Tibial nerve (tissue), 4 donors: Measurements from ENCODE around the gene S100A5. TPM values are rescaled to one million over a fixed set of nuclear protein-coding genes. Genes with fewer than 3 reads are reported as not detected.

Experiments
- DNase-seq, 2 donors: peaks; one replicate each; pipeline ENCODE4 v3.0.0-alpha.2; 2019; ENCODE audit warnings: low spot score in 2 of 2
- H3K27ac ChIP-seq, 4 donors: fragments of 200-600 bp; sonication (generic) in 3 of 4; one replicate each; pipeline ENCODE4 v1.5.1; 2017 to 2019; ENCODE audit warnings: mild to moderate bottlenecking in 1 of 4
- H3K27me3 ChIP-seq, 2 donors: fragments of 200-600 bp; sonication (generic) in 1 of 2; one replicate each; pipeline versions ENCODE4 v1.5.1 to v1.6.0; 2017 to 2019
- H3K36me3 ChIP-seq, 3 donors: fragments of 200-600 bp; sonication (generic); one replicate each; pipeline ENCODE4 v1.5.1; 2018 to 2019
- H3K4me1 ChIP-seq, 4 donors: fragments of 200-600 bp; sonication (generic) in 3 of 4; one replicate each; pipeline ENCODE4 v1.5.1; 2017 to 2019
- H3K4me3 ChIP-seq, 4 donors: fragments of 200-600 bp; sonication (generic) in 3 of 4; one replicate each; pipeline ENCODE4 v1.5.1; 2017 to 2019; ENCODE audit warnings: mild to moderate bottlenecking in 1 of 4, moderate library complexity in 1 of 4
- H3K9me3 ChIP-seq, 4 donors: fragments of 200-600 bp; sonication (generic) in 3 of 4; one replicate each; pipeline ENCODE4 v1.5.1; 2017 to 2019
- CTCF ChIP-seq, 5 experiments: fragments of 200-600 bp in 3 of 5; fragments of 450-650 bp in 2 of 5; sonication (generic) in 3 of 5; IDR thresholded peaks; one replicate each; pipeline ENCODE4 v1.5.1; 2016 to 2019; ENCODE audit warnings: antibody characterized with exemption in 5 of 5, mild to moderate bottlenecking in 3 of 5, moderate library complexity in 2 of 5
- EP300 ChIP-seq, 2 donors: sonication (generic); formaldehyde crosslinking; IDR thresholded peaks; one replicate each; pipeline ENCODE4 v1.6.1; 2017; ENCODE audit warnings: antibody characterized with exemption in 2 of 2, mild to moderate bottlenecking in 1 of 2
- POLR2A ChIP-seq, 2 donors: fragments of 450-650 bp; IDR thresholded peaks; one replicate each; pipeline ENCODE4 v1.6.1; 2017; ENCODE audit warnings: antibody characterized with exemption in 2 of 2, mild to moderate bottlenecking in 2 of 2, moderate library complexity in 2 of 2
- WGBS, 2 donors: methylation state at CpG; one replicate each; pipeline ENCODE4 v1.1.5; 2018; 5-methylcytosine and 5-hydroxymethylcytosine counted together
- total RNA-seq, 4 donors: library from RNA; depleted of rRNA; stranded (reverse); fragments of >200 nt; gene quantifications; one replicate each; pipeline ENCODE4 v1.1.0, GENCODE V29; 2016

Gene S100A5
- total RNA-seq, 4 donors from 2014 or later: not detected

- no peak overlapping the region for H3K4me3 ChIP-seq
- H3K36me3 ChIP-seq: no peaks in the 10 kb centered on the region
- H3K4me1 ChIP-seq: peaks cover 0 to 24% (median 7%) of the 10 kb centered on the region in 4 donors
- no peak for TF ChIP-seq POLR2A (IDR thresholded peaks at IDR 0.05)
- no peak for TF ChIP-seq CTCF (IDR thresholded peaks at IDR 0.05)
- TF ChIP-seq EP300 (IDR thresholded peaks at IDR 0.05): no peak
- WGBS, 2 donors: 44 to 74% methylated on average over 2 of the region's 2 CpGs
- no peak for DNase-seq
- H3K27ac ChIP-seq: peak overlapping the region in 2 of 4 donors; percentile 2 to 52
- no peaks in the 10 kb centered on the region for H3K9me3 ChIP-seq
- no peaks in the 10 kb centered on the region for H3K27me3 ChIP-seq
Measured at GRCh38 chr1:153553830-153554541, 13.3 kb upstream of the S100A5 start.

- DNase-seq: no peak
- no peak overlapping the region for H3K4me3 ChIP-seq
- H3K9me3 ChIP-seq: no peaks in the 10 kb centered on the region
- no peaks in the 10 kb centered on the region for H3K27me3 ChIP-seq
- 81 to 87% methylated on average over 12 of the region's 12 CpGs for WGBS, 2 donors
- H3K36me3 ChIP-seq: no peaks in the 10 kb centered on the region
- H3K4me1 ChIP-seq: peaks cover 0 to 33% (median 14%) of the 10 kb centered on the region in 4 donors
- no peak overlapping the region for H3K27ac ChIP-seq
- no peak for TF ChIP-seq CTCF (IDR thresholded peaks at IDR 0.05)
- no peak for TF ChIP-seq POLR2A (IDR thresholded peaks at IDR 0.05)
- no peak for TF ChIP-seq EP300 (IDR thresholded peaks at IDR 0.05)
Measured at GRCh38 chr1:153553096-153553495, 12.4 kb upstream of the S100A5 start.

GRCh38 chr1:153552335-153552734, 11.6 kb upstream of the S100A5 start:
- H3K27me3 ChIP-seq: no peaks in the 10 kb centered on the region
- H3K36me3 ChIP-seq: no peaks in the 10 kb centered on the region
- peaks cover 0 to 40% (median 19%) of the 10 kb centered on the region in 4 donors for H3K4me1 ChIP-seq
- no peak for DNase-seq
- no peak overlapping the region for H3K27ac ChIP-seq
- H3K4me3 ChIP-seq: no peak overlapping the region
- no peak for TF ChIP-seq CTCF (IDR thresholded peaks at IDR 0.05)
- TF ChIP-seq POLR2A (IDR thresholded peaks at IDR 0.05): no peak
- no peak for TF ChIP-seq EP300 (IDR thresholded peaks at IDR 0.05)
- 87 to 91% methylated on average over 8 of the region's 8 CpGs for WGBS, 2 donors
- no peaks in the 10 kb centered on the region for H3K9me3 ChIP-seq

GRCh38 chr1:153550827-153551500, 10.2 kb upstream of the S100A5 start:
- no peak overlapping the region for H3K4me3 ChIP-seq
- TF ChIP-seq POLR2A (IDR thresholded peaks at IDR 0.05) (no peak), CTCF (IDR thresholded peaks at IDR 0.05) (no peak)
- peaks cover 0 to 54% (median 32%) of the 10 kb centered on the region in 4 donors for H3K4me1 ChIP-seq
- no peaks in the 10 kb centered on the region for H3K36me3 ChIP-seq
- H3K27ac ChIP-seq: peak overlapping the region in 2 of 4 donors; percentile 68 to 70
- no peak for DNase-seq
- no peaks in the 10 kb centered on the region for H3K9me3 ChIP-seq
- 74 to 76% methylated on average over 10 of the region's 10 CpGs for WGBS, 2 donors
- H3K27me3 ChIP-seq: no peaks in the 10 kb centered on the region

GRCh38 chr1:153550398-153550758, 9.6 kb upstream of the S100A5 start:
- H3K4me1 ChIP-seq: peaks cover 0 to 60% (median 38%) of the 10 kb centered on the region in 4 donors
- no peak overlapping the region for H3K4me3 ChIP-seq
- no peak for DNase-seq
- peak overlapping the region in 2 of 4 donors; percentile 68 to 70 for H3K27ac ChIP-seq
- H3K9me3 ChIP-seq: no peaks in the 10 kb centered on the region
- H3K36me3 ChIP-seq: no peaks in the 10 kb centered on the region
- 68 to 87% methylated on average over 4 of the region's 4 CpGs for WGBS, 2 donors
- TF ChIP-seq POLR2A (IDR thresholded peaks at IDR 0.05): no peak
- TF ChIP-seq EP300 (IDR thresholded peaks at IDR 0.05): no peak
- no peak for TF ChIP-seq CTCF (IDR thresholded peaks at IDR 0.05)
- no peaks in the 10 kb centered on the region for H3K27me3 ChIP-seq
